ENCODE data around the gene RASSF10.
A peak's percentile ranks its signal among the peaks of the same experiment; 100 is the strongest.

The RASSF10 gene

GRCh38 chr11:12979928-12980689 is 29.0 kb upstream of the RASSF10 start:
- no peak for TF ChIP-seq CTCF (IDR thresholded peaks at IDR 0.05; ENCODE audit: insufficient read depth, low read depth, low read length, missing control alignments)
- DNase-seq (ENCODE audit: low read depth), result no peak

GRCh38 chr11:12981676-12982522 is 27.2 kb upstream of the RASSF10 start:
- H3K4me3 ChIP-seq (ENCODE audit: low read depth, low read length), result no peak overlapping the region
- TF ChIP-seq CTCF (IDR thresholded peaks at IDR 0.05; ENCODE audit: insufficient read depth, low read depth, low read length, missing control alignments), result no peak
- no peak for DNase-seq (ENCODE audit: low read depth)

More at GRCh38 chr11:12979928-12980689, 29.0 kb upstream of the RASSF10 start:
- no peak overlapping the region for H3K4me3 ChIP-seq (ENCODE audit: low read depth, low read length)

- H3K4me3 ChIP-seq (ENCODE audit: low read depth, low read length), result no peak overlapping the region
- DNase-seq (ENCODE audit: low read depth), result no peak
- no peak for TF ChIP-seq CTCF (IDR thresholded peaks at IDR 0.05; ENCODE audit: insufficient read depth, low read depth, low read length, missing control alignments)
These were observed 25.8 kb upstream of the RASSF10 start for GRCh38 chr11:12983336-12983735.

- no peak for DNase-seq (ENCODE audit: low read depth)
- no peak for TF ChIP-seq CTCF (IDR thresholded peaks at IDR 0.05; ENCODE audit: insufficient read depth, low read depth, low read length, missing control alignments)
- no peak overlapping the region for H3K4me3 ChIP-seq (ENCODE audit: low read depth, low read length)
These were observed 22.8 kb upstream of the RASSF10 start for GRCh38 chr11:12986194-12986898.

GRCh38 chr11:12989428-12990161 is 19.5 kb upstream of the RASSF10 start:
- DNase-seq (ENCODE audit: low read depth), result peak; percentile 30
- no peak for TF ChIP-seq CTCF (IDR thresholded peaks at IDR 0.05; ENCODE audit: insufficient read depth, low read depth, low read length, missing control alignments)
- no peak overlapping the region for H3K4me3 ChIP-seq (ENCODE audit: low read depth, low read length)

- DNase-seq (ENCODE audit: low read depth), result no peak
- H3K4me3 ChIP-seq (ENCODE audit: low read depth, low read length), result no peak overlapping the region
- TF ChIP-seq CTCF (IDR thresholded peaks at IDR 0.05; ENCODE audit: insufficient read depth, low read depth, low read length, missing control alignments), result no peak
These were observed 19.0 kb upstream of the RASSF10 start for GRCh38 chr11:12990162-12990480.
